Gastroesophageal sphincter (tissue), 4 donors: ENCODE data around the gene TADA2B. TPM values are rescaled to one million over a fixed set of nuclear protein-coding genes. Genes with fewer than 3 reads are reported as not detected.
A peak's percentile ranks its signal among the peaks of the same experiment; 100 is the strongest.

Source experiments
- ATAC-seq: fragments of 150-250 bp; one replicate; pipeline ENCODE4 v1.9.1; 2016; ENCODE audit warnings: mild to moderate bottlenecking, moderate library complexity
- H3K27ac ChIP-seq, 4 donors: fragments of 200-600 bp; sonication (generic) in 3 of 4; 1 replicate in 3 of 4; 2 replicates in 1 of 4; pipeline ENCODE4 v1.5.1; 2016 to 2019
- H3K27me3 ChIP-seq: fragments of 200-600 bp; sonication (generic); one replicate; pipeline ENCODE4 v1.5.1; 2019
- H3K36me3 ChIP-seq, 2 donors: fragments of 200-600 bp; sonication (generic); one replicate each; pipeline ENCODE4 v1.5.1; 2019; ENCODE audit warnings: control low read depth in 1 of 2
- H3K4me1 ChIP-seq, 3 donors: fragments of 200-600 bp; sonication (generic); 1 replicate in 2 of 3; 2 replicates in 1 of 3; pipeline ENCODE4 v1.5.1; 2016 to 2019; ENCODE audit warnings: control low read depth in 2 of 3
- H3K4me3 ChIP-seq, 2 donors: fragments of 200-600 bp; sonication (generic); one replicate each; pipeline ENCODE4 v1.5.1; 2019; ENCODE audit warnings: mild to moderate bottlenecking in 1 of 2, moderate library complexity in 1 of 2
- H3K9me3 ChIP-seq, 3 donors: fragments of 200-600 bp; sonication (generic); one replicate each; pipeline ENCODE4 v1.5.1; 2017 to 2019; ENCODE audit warnings: control low read depth in 2 of 3
- CTCF ChIP-seq, 4 experiments: fragments of 200-600 bp in 2 of 4; fragments of 450-650 bp in 2 of 4; sonication (generic) in 1 of 4; IDR thresholded peaks; one replicate each; pipeline ENCODE4 v1.5.1; 2017 to 2019; ENCODE audit warnings: antibody characterized with exemption in 4 of 4, mild to moderate bottlenecking in 2 of 4, moderate library complexity in 2 of 4
- EP300 ChIP-seq: sonication (generic); formaldehyde crosslinking; IDR thresholded peaks from one replicate; pipeline ENCODE4 v1.6.1; 2017; ENCODE audit warnings: antibody characterized with exemption, mild to moderate bottlenecking
- POLR2A ChIP-seq, 2 donors: fragments of 450-650 bp; IDR thresholded peaks; one replicate each; pipeline ENCODE4 v1.6.1; 2017; ENCODE audit warnings: antibody characterized with exemption in 2 of 2, mild to moderate bottlenecking in 2 of 2, moderate library complexity in 1 of 2
- POLR2AphosphoS5 ChIP-seq: sonication (generic); formaldehyde crosslinking; IDR thresholded peaks from one replicate; pipeline ENCODE4 v1.6.1; 2017; ENCODE audit warnings: antibody characterized with exemption
- WGBS, 2 donors: methylation state at CpG; one replicate each; pipeline ENCODE4 v1.1.5; 2018; ENCODE audit warnings: low coverage in 1 of 2; 5-methylcytosine and 5-hydroxymethylcytosine counted together
- total RNA-seq, 4 donors: library from RNA; depleted of rRNA; stranded (reverse); fragments of >200 nt; gene quantifications; one replicate each; pipeline ENCODE4 v1.1.0, GENCODE V29; 2016

Gene TADA2B
- total RNA-seq, 4 donors from 2014 or later, result 20.5 to 37.3 (median 28.1) TPM

GRCh38 chr4:7052923-7053715 is 9.9 kb downstream of the TADA2B start:
- Histone ChIP-seq H3K4me3 (no peak overlapping the region), H3K4me1 (peaks cover 0 to 42% (median 4%) of the 10 kb centered on the region in 3 donors), H3K9me3 (no peaks in the 10 kb centered on the region), H3K27ac (peak overlapping the region in 2 of 4 donors; percentile 39 to 43), H3K36me3 (peaks cover 0 to 62% of the 10 kb centered on the region in 2 donors), H3K27me3 (no peaks in the 10 kb centered on the region)
- peak; percentile 23 for ATAC-seq
- WGBS, 2 donors, result 36 to 50% methylated on average over 1 to 5 of the region's 20 CpGs
- TF ChIP-seq CTCF (IDR thresholded peaks at IDR 0.05) (no peak), EP300 (no peak), POLR2A (IDR thresholded peaks at IDR 0.05) (no peak), POLR2AphosphoS5 (peak; percentile 10)

GRCh38 chr4:7054106-7054880 is 11.1 kb downstream of the TADA2B start:
- WGBS, 2 donors, result 92 to 93% methylated on average over 3 to 38 of the region's 52 CpGs
- peaks cover 0 to 40% (median 4%) of the 10 kb centered on the region in 3 donors for H3K4me1 ChIP-seq

GRCh38 chr4:7055111-7055989 is 12.2 kb downstream of the TADA2B start:
- no peak for ATAC-seq
- Histone ChIP-seq H3K4me3 (no peak overlapping the region), H3K27ac (no peak overlapping the region), H3K4me1 (peaks cover 0 to 34% (median 4%) of the 10 kb centered on the region in 3 donors), H3K36me3 (peaks cover 0 to 78% of the 10 kb centered on the region in 2 donors), H3K27me3 (no peaks in the 10 kb centered on the region), H3K9me3 (no peaks in the 10 kb centered on the region)
- WGBS, 2 donors, result 77 to 87% methylated on average over 5 to 6 of the region's 31 CpGs
- TF ChIP-seq POLR2AphosphoS5 (no peak), EP300 (no peak), CTCF (IDR thresholded peaks at IDR 0.05) (no peak), POLR2A (IDR thresholded peaks at IDR 0.05) (no peak)

More at GRCh38 chr4:7054106-7054880, 11.1 kb downstream of the TADA2B start:
- Histone ChIP-seq H3K36me3 (peaks cover 0 to 68% of the 10 kb centered on the region in 2 donors), H3K27ac (no peak overlapping the region), H3K27me3 (no peaks in the 10 kb centered on the region), H3K4me3 (no peak overlapping the region), H3K9me3 (no peaks in the 10 kb centered on the region)
- TF ChIP-seq POLR2AphosphoS5 (no peak), CTCF (IDR thresholded peaks at IDR 0.05) (no peak), POLR2A (IDR thresholded peaks at IDR 0.05) (no peak), EP300 (no peak)
- no peak for ATAC-seq

GRCh38 chr4:7055990-7056325 is 12.8 kb downstream of the TADA2B start:
- TF ChIP-seq CTCF (IDR thresholded peaks at IDR 0.05) (no peak), EP300 (no peak), POLR2A (IDR thresholded peaks at IDR 0.05) (no peak), POLR2AphosphoS5 (no peak)
- Histone ChIP-seq H3K27me3 (no peaks in the 10 kb centered on the region), H3K36me3 (peaks cover 0 to 84% of the 10 kb centered on the region in 2 donors), H3K9me3 (no peaks in the 10 kb centered on the region), H3K4me3 (no peak overlapping the region), H3K4me1 (peaks cover 0 to 34% (median 3%) of the 10 kb centered on the region in 3 donors), H3K27ac (no peak overlapping the region)
- 85 to 93% methylated on average over 3 to 4 of the region's 10 CpGs for WGBS, 2 donors
- no peak for ATAC-seq
